Left renal cortex interstitium (tissue), 4 donors: ENCODE measurements around the gene CD47. TPM values are rescaled to one million over a fixed set of nuclear protein-coding genes. Genes with fewer than 3 reads are reported as not detected.

Experiments
- DNase-seq, 4 donors: peaks; one replicate each; pipeline ENCODE4 v3.0.0-alpha.2; 2013; ENCODE audit warnings: low read depth in 4 of 4, low spot score in 2 of 4, missing footprints in 1 of 4
- polyA plus RNA-seq, 4 donors: library from polyadenylated mRNA; unstranded; fragments of 120-200 nt; gene quantifications; one replicate each; pipeline ENCODE4 v1.2.1, GENCODE V29; 2013; ENCODE audit not compliant: insufficient read length in 4 of 4

Gene CD47
- polyA plus RNA-seq, 4 donors = 59.0 to 70.4 (median 63.5) TPM

GRCh38 chr3:107994181-107994580 is 96.7 kb downstream of the CD47 start:
- no peak for DNase-seq

GRCh38 chr3:107993771-107994170 is 97.1 kb downstream of the CD47 start:
- no peak for DNase-seq

Other genes starting within 250 kb of the CD47 start
- gene IFT57, start 131.4 kb upstream of the CD47 start, polyA plus RNA-seq = 100 to 1,000 TPM in 1 of 4 donors, 10 to 100 TPM in 3; 91.9 to 101 (median 96.6) TPM
- 10 to 100 TPM; 13.3 to 25.6 (median 17.5) TPM for gene HHLA2, start 205.5 kb upstream of the CD47 start, polyA plus RNA-seq